ENCODE measurements around the gene GNPAT. TPM values are rescaled to one million over a fixed set of nuclear protein-coding genes. Genes with fewer than 3 reads are reported as not detected.

Gene GNPAT
- total RNA-seq, 1 donor from 2014 or later, result 37.3 TPM

DNA sequence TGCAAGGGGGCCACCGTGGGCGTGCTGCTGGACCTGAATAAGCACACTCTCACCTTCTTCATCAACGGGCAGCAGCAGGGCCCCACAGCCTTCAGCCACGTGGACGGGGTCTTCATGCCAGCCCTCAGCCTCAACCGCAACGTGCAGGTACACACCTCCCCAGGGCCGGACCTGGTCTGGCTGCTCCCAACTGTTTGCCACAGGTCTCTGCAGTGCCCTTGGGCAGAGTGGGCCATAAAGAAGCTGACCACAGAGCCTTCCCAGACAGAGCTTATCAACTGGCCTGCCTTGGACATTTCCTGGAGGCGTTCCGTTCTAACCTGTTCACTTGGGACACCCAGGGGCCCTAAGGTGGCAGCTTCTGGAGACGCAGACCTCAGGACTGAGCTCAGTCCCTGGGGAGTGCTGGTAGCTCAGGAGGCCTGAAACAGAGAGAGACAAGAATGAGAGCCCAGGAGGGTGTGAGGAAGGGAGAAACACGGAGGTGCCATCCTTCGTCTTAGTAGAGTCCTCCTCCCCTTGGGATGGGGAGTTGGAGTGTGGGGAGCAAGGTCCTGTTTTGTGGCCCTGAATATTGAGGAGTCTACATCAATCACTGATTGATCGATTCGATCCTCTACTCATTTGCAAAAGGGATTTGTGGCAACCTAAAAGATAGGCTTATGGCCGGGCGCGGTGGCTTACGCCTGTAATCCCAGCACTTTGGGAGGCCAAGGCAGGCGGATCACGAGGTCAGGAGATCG lies 27.0 kb upstream of the GNPAT start:
- H3K9me3 Mint-ChIP-seq (ENCODE audit: unreplicated experiment), result no peaks in the 10 kb centered on the region
- H3K4me1 Mint-ChIP-seq (ENCODE audit: unreplicated experiment), result peaks cover 6% of the 10 kb centered on the region
- H3K27ac Mint-ChIP-seq (ENCODE audit: unreplicated experiment), result no peak overlapping the region
- DNase-seq (ENCODE audit: extremely low spot score, unreplicated experiment), result no peak
- H3K27me3 Mint-ChIP-seq (ENCODE audit: unreplicated experiment), result peaks cover 22% of the 10 kb centered on the region
- no peak overlapping the region for H3K4me3 Mint-ChIP-seq (ENCODE audit: unreplicated experiment)
- no peaks in the 10 kb centered on the region for H3K36me3 Mint-ChIP-seq (ENCODE audit: unreplicated experiment)
- TF ChIP-seq, protein P1, sequence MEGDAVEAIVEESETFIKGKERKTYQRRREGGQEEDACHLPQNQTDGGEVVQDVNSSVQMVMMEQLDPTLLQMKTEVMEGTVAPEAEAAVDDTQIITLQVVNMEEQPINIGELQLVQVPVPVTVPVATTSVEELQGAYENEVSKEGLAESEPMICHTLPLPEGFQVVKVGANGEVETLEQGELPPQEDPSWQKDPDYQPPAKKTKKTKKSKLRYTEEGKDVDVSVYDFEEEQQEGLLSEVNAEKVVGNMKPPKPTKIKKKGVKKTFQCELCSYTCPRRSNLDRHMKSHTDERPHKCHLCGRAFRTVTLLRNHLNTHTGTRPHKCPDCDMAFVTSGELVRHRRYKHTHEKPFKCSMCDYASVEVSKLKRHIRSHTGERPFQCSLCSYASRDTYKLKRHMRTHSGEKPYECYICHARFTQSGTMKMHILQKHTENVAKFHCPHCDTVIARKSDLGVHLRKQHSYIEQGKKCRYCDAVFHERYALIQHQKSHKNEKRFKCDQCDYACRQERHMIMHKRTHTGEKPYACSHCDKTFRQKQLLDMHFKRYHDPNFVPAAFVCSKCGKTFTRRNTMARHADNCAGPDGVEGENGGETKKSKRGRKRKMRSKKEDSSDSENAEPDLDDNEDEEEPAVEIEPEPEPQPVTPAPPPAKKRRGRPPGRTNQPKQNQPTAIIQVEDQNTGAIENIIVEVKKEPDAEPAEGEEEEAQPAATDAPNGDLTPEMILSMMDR (IDR thresholded peaks at IDR 0.05), result no peak

DNA sequence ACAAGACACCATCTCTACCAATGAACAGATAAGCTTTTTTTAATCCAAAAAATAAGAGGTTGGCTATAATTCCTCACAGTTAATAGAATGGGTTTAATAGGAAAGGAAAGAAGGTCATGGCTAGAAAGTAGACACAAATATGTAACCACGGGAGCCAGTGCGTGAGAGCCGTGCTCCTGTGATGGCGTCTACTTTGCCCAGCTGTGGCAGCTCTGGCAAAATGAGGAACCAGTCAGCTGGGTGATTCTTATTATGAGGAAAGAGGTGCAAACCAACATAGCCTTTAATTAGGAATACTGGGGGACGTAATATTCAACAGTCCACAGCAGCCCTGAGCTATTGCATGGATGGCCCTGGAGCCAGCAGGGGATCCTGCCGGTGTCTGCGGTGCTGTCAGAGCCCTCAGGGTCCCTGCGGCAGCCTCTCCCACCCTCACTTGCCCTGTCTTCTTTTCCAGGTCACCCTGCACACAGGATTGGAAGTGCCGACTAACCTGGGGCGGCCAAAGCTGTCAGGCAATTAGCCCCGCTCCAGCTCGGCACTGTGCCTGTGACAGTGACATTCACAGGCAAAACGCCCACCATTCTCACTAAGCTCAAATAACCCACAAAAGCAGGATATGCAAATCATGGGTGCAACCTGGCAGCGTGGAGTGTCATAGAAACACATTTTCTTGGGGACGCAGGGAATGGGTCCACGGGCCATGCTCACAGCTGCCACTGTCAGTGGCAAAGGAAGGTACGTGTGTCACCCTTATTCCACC lies 25.9 kb upstream of the GNPAT start:
- no peak overlapping the region for H3K27ac Mint-ChIP-seq (ENCODE audit: unreplicated experiment)
- H3K4me1 Mint-ChIP-seq (ENCODE audit: unreplicated experiment), result peaks cover 6% of the 10 kb centered on the region
- H3K27me3 Mint-ChIP-seq (ENCODE audit: unreplicated experiment), result peaks cover 22% of the 10 kb centered on the region
- DNase-seq (ENCODE audit: extremely low spot score, unreplicated experiment), result no peak
- TF ChIP-seq, protein P1 (IDR thresholded peaks at IDR 0.05), result no peak
- H3K9me3 Mint-ChIP-seq (ENCODE audit: unreplicated experiment), result no peaks in the 10 kb centered on the region
- H3K36me3 Mint-ChIP-seq (ENCODE audit: unreplicated experiment), result no peaks in the 10 kb centered on the region
- H3K4me3 Mint-ChIP-seq (ENCODE audit: unreplicated experiment), result no peak overlapping the region

DNA sequence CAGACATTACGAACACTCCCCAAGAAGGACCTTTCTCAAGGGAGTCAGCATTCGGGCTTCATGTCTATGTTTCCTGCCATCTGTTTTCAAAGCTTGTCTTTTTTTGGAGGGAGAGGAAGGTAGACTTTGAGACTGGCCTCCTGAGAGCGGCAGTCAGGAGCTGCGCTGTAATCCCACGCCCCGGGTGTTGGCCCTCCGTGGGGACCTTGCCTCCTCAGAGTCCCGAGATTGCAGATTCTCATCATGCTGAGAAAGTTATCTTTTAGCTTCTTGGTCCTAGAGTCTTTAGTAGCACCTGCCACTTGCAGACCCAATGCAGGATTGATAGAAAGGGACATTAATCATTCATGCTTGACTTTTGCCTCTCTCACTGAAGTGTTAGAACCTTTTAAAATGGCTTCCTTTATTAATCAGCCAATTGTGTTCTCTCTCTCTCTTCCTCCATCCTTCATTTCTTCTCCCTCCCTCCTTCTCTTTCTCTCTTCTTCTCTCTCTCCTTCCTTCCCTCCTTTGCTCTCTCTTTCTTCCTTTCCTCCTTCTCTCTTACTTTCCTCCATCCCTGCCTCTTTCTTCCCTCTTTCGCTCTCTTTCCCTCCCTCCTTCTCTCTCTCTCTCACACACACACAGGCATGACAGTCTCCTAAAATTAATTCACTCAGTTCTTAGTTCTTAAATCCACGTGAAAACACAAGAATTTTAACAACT lies 25.2 kb upstream of the GNPAT start:
- no peak for DNase-seq (ENCODE audit: extremely low spot score, unreplicated experiment)
- H3K27ac Mint-ChIP-seq (ENCODE audit: unreplicated experiment), result no peak overlapping the region
- no peaks in the 10 kb centered on the region for H3K36me3 Mint-ChIP-seq (ENCODE audit: unreplicated experiment)
- H3K27me3 Mint-ChIP-seq (ENCODE audit: unreplicated experiment), result peaks cover 22% of the 10 kb centered on the region
- TF ChIP-seq, protein P1 (IDR thresholded peaks at IDR 0.05), result no peak
- H3K9me3 Mint-ChIP-seq (ENCODE audit: unreplicated experiment), result no peaks in the 10 kb centered on the region
- peaks cover 6% of the 10 kb centered on the region for H3K4me1 Mint-ChIP-seq (ENCODE audit: unreplicated experiment)
- no peak overlapping the region for H3K4me3 Mint-ChIP-seq (ENCODE audit: unreplicated experiment)

- Mint-ChIP-seq H3K27me3 (ENCODE audit: unreplicated experiment) (peaks cover 22% of the 10 kb centered on the region), H3K36me3 (ENCODE audit: unreplicated experiment) (no peaks in the 10 kb centered on the region), H3K4me1 (ENCODE audit: unreplicated experiment) (peaks cover 2% of the 10 kb centered on the region), H3K27ac (ENCODE audit: unreplicated experiment) (no peak overlapping the region), H3K9me3 (ENCODE audit: unreplicated experiment) (no peaks in the 10 kb centered on the region), H3K4me3 (ENCODE audit: unreplicated experiment) (no peak overlapping the region)
- DNase-seq (ENCODE audit: extremely low spot score, unreplicated experiment), result no peak
- TF ChIP-seq, protein P1 (IDR thresholded peaks at IDR 0.05), result no peak
Measured at GRCh38 chr1:231216498-231216897, 24.5 kb upstream of the GNPAT start.

DNA sequence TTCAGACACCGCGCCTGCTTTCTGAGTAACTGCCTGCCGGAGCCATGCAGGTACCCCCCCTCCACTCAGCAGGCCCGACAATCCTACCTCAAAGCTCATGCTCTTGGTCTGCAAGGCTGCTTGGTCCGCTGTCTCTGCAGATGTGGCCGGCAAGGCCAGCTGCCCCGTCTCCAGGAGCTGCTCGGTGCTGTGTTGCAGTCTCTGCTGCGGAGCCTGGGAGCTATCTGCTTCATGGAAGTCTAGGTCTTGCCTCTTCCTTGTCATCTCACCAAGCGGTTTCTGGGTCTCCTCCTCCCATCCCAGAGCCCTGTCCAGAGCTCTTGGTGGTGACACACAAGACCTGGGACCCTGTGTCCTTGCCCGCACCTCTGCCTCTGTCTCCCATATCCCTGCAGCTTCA lies 24.0 kb upstream of the GNPAT start:
- no peak for DNase-seq (ENCODE audit: extremely low spot score, unreplicated experiment)
- no peaks in the 10 kb centered on the region for H3K9me3 Mint-ChIP-seq (ENCODE audit: unreplicated experiment)
- H3K27me3 Mint-ChIP-seq (ENCODE audit: unreplicated experiment), result peaks cover 22% of the 10 kb centered on the region
- H3K27ac Mint-ChIP-seq (ENCODE audit: unreplicated experiment), result no peak overlapping the region
- peaks cover 2% of the 10 kb centered on the region for H3K4me1 Mint-ChIP-seq (ENCODE audit: unreplicated experiment)
- H3K4me3 Mint-ChIP-seq (ENCODE audit: unreplicated experiment), result no peak overlapping the region
- TF ChIP-seq, protein P1 (IDR thresholded peaks at IDR 0.05), result no peak
- H3K36me3 Mint-ChIP-seq (ENCODE audit: unreplicated experiment), result no peaks in the 10 kb centered on the region
